Endodermal cell (in vitro differentiated cells): ENCODE data around the gene EXOC3L2. TPM values are rescaled to one million over a fixed set of nuclear protein-coding genes. Genes with fewer than 3 reads are reported as not detected.

Source experiments
- DNase-seq: peaks from one replicate; pipeline ENCODE4 v3.0.0-alpha.2; 2017
- H3K27ac ChIP-seq: 2 replicates; pipeline ENCODE4 v1.5.1; 2013; ENCODE audit warnings: mild to moderate bottlenecking, low read depth, low read length, moderate library complexity
- H3K27me3 ChIP-seq: 2 replicates; pipeline ENCODE4 v1.6.1; 2013; ENCODE audit warnings: mild to moderate bottlenecking, low read length, moderate library complexity; ENCODE audit not compliant: insufficient read depth, control insufficient read depth, poor library complexity, severe bottlenecking
- H3K36me3 ChIP-seq: 2 replicates; pipeline ENCODE4 v1.7.0; 2013; ENCODE audit warnings: mild to moderate bottlenecking, low read length, moderate library complexity; ENCODE audit not compliant: control insufficient read depth, insufficient read depth
- H3K4me1 ChIP-seq: one replicate; pipeline ENCODE4 v1.7.0; 2013; ENCODE audit warnings: low read length; ENCODE audit not compliant: control insufficient read depth, insufficient read depth
- H3K4me3 ChIP-seq: 2 replicates; pipeline ENCODE4 v1.5.1; 2013; ENCODE audit warnings: mild to moderate bottlenecking, low read length, moderate library complexity
- H3K9ac ChIP-seq: 2 replicates; pipeline ENCODE4 v1.6.1; 2013; ENCODE audit warnings: mild to moderate bottlenecking, low read length, moderate library complexity; ENCODE audit not compliant: poor library complexity, severe bottlenecking; ENCODE audit errors: extremely low read depth
- H3K9me3 ChIP-seq: 2 replicates; pipeline ENCODE4 v1.6.1; 2013; ENCODE audit warnings: mild to moderate bottlenecking, low read length, moderate library complexity; ENCODE audit not compliant: control insufficient read depth
- H3K27ac Mint-ChIP-seq: 2 replicates; pipeline ENCODE4 v1.8.0; 2020; ENCODE audit warnings: mixed read lengths
- H3K27me3 Mint-ChIP-seq: 2 replicates; pipeline ENCODE4 v1.8.0; 2021; ENCODE audit warnings: mild to moderate bottlenecking, mixed read lengths; ENCODE audit not compliant: insufficient read depth
- H3K36me3 Mint-ChIP-seq: 2 replicates; pipeline ENCODE4 v1.8.0; 2020; ENCODE audit warnings: low read depth, mixed read lengths
- H3K4me1 Mint-ChIP-seq: 2 replicates; pipeline ENCODE4 v1.8.0; 2020; ENCODE audit warnings: mixed read lengths
- H3K4me3 Mint-ChIP-seq: 2 replicates; pipeline ENCODE4 v1.8.0; 2020; ENCODE audit warnings: mild to moderate bottlenecking, moderate library complexity, mixed read lengths
- H3K9me3 Mint-ChIP-seq: 2 replicates; pipeline ENCODE4 v1.8.0; 2020; ENCODE audit warnings: mild to moderate bottlenecking, mixed read lengths
- CTCF ChIP-seq: fragments of 200-600 bp; sonication (generic); conservative IDR thresholded peaks from 2 replicates; pipeline ENCODE4 v1.5.0; 2021; ENCODE audit warnings: antibody characterized with exemption, mild to moderate bottlenecking
- whole genome bisulfite sequencing, 2 experiments: methylation state at CpG; one replicate each; pipeline versions ENCODE4 v1.1.5 to v1.1.7; 2013; ENCODE audit warnings: missing lambda C conversion rate in 2 of 2, mixed read lengths in 1 of 2; ENCODE audit not compliant: insufficient coverage in 1 of 2, insufficient read length in 1 of 2; 5-methylcytosine and 5-hydroxymethylcytosine counted together
- total RNA-seq, 2 donors: library from RNA; stranded (reverse); fragmentation: NEBNext Ultra II Directional in 1 of 2; extraction: Animal tissue kit (Norgen Biotek cat#: 25700) in 1 of 2; gene quantifications; 2 replicates in 1 of 2; 3 replicates in 1 of 2; pipeline ENCODE4 v1.2.1, GENCODE V29; 2021

EXOC3L2 gene
- total RNA-seq, 2 donors from 2014 or later: 0.11 TPM; not detected in 1

GRCh38 chr19:45238556-45238955, 6.7 kb downstream of the EXOC3L2 start:
- H3K27ac Mint-ChIP-seq: no peak overlapping the region
- no peak overlapping the region for H3K4me3 Mint-ChIP-seq
- DNase-seq: no peak
- no peaks in the 10 kb centered on the region for H3K36me3 Mint-ChIP-seq
- H3K9me3 Mint-ChIP-seq: no peaks in the 10 kb centered on the region
- peaks cover 67% of the 10 kb centered on the region for H3K27me3 Mint-ChIP-seq
- WGBS, 2 experiments: 88 to 90% methylated on average over 10 to 25 of the region's 25 CpGs
- Histone ChIP-seq H3K36me3 (no peaks in the 10 kb centered on the region), H3K9ac (no peak overlapping the region), H3K27ac (no peak overlapping the region), H3K9me3 (no peaks in the 10 kb centered on the region), H3K27me3 (no peaks in the 10 kb centered on the region), H3K4me3 (no peak overlapping the region), H3K4me1 (no peaks in the 10 kb centered on the region)
- peaks cover 7% of the 10 kb centered on the region for H3K4me1 Mint-ChIP-seq
- TF ChIP-seq CTCF: no peak

- no peaks in the 10 kb centered on the region for H3K9me3 Mint-ChIP-seq
- H3K27me3 Mint-ChIP-seq: peaks cover 89% of the 10 kb centered on the region
- H3K4me3 Mint-ChIP-seq: no peak overlapping the region
- H3K4me1 Mint-ChIP-seq: peaks cover 2% of the 10 kb centered on the region
- Histone ChIP-seq H3K36me3 (no peaks in the 10 kb centered on the region), H3K9me3 (no peaks in the 10 kb centered on the region), H3K4me1 (no peaks in the 10 kb centered on the region), H3K4me3 (no peak overlapping the region), H3K27ac (no peak overlapping the region), H3K9ac (no peak overlapping the region), H3K27me3 (no peaks in the 10 kb centered on the region)
- no peak for DNase-seq
- 57 to 62% methylated on average over 6 to 8 of the region's 8 CpGs for WGBS, 2 experiments
- TF ChIP-seq CTCF: no peak
- H3K27ac Mint-ChIP-seq: no peak overlapping the region
- H3K36me3 Mint-ChIP-seq: no peaks in the 10 kb centered on the region
Measured at GRCh38 chr19:45235485-45235884, 9.7 kb downstream of the EXOC3L2 start.

- peak; percentile 76 for DNase-seq
- Mint-ChIP-seq H3K36me3 (no peaks in the 10 kb centered on the region), H3K4me3 (no peak overlapping the region), H3K9me3 (no peaks in the 10 kb centered on the region), H3K27me3 (peaks cover 85% of the 10 kb centered on the region), H3K4me1 (peaks cover 2% of the 10 kb centered on the region), H3K27ac (no peak overlapping the region)
- no peak for TF ChIP-seq CTCF
- Histone ChIP-seq H3K9ac (no peak overlapping the region), H3K4me1 (no peaks in the 10 kb centered on the region), H3K27ac (no peak overlapping the region), H3K9me3 (no peaks in the 10 kb centered on the region), H3K36me3 (no peaks in the 10 kb centered on the region), H3K4me3 (no peak overlapping the region), H3K27me3 (no peaks in the 10 kb centered on the region)
- WGBS, 2 experiments: 90 to 98% methylated on average over 78 to 93 of the region's 93 CpGs
Measured at GRCh38 chr19:45234089-45234869, 10.9 kb downstream of the EXOC3L2 start.
